ENCODE measurements around the gene TRIP10.

DNA sequence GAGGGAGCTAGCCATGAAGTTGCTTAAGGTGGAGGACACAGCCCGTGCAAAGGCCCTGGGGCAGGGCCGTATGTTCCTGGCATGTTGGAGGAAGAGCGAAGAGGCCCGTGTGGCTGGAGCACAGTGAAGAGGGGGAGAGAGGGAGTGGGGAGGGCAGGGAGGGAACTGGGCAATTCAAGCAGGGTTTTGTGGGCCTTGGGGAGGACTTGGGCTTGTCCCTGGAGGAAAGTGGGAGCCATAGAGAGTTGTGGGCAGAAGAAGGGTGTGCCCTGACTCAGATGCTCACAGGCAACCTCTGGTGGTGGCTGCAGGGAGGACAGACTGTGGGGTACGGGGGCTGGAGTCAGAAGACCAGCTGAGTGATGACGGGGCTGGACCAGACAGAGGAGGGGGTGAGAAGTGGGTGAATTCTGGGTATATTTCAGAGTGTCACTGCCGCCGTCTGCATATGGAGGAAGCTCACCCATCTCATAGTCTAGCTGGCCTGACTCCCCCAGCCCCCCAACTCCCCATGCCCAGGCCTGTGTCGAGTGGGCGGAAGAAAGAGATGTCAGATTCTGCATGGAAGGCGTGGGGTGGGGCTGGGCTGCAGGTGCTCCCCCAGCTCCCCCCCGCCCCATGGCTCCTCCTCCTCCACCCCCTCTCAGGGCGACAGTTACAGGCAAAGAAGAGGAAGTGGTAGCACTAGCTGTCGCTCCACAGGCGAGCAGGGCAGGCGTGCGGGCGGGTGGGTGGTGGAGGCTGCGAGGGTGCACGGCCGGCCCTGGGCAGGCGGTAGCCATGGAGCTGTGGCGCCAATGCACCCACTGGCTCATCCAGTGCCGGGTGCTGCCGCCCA lies 32.8 kb downstream of the TRIP10 start, which contains the start of gene VAV1:
- TF ChIP-seq, protein P1, sequence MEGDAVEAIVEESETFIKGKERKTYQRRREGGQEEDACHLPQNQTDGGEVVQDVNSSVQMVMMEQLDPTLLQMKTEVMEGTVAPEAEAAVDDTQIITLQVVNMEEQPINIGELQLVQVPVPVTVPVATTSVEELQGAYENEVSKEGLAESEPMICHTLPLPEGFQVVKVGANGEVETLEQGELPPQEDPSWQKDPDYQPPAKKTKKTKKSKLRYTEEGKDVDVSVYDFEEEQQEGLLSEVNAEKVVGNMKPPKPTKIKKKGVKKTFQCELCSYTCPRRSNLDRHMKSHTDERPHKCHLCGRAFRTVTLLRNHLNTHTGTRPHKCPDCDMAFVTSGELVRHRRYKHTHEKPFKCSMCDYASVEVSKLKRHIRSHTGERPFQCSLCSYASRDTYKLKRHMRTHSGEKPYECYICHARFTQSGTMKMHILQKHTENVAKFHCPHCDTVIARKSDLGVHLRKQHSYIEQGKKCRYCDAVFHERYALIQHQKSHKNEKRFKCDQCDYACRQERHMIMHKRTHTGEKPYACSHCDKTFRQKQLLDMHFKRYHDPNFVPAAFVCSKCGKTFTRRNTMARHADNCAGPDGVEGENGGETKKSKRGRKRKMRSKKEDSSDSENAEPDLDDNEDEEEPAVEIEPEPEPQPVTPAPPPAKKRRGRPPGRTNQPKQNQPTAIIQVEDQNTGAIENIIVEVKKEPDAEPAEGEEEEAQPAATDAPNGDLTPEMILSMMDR (IDR thresholded peaks at IDR 0.05 in 8 of 11, conservative IDR thresholded peaks at IDR 0.05 in 3 of 11) = peak in 10 of 11 experiments; percentile 15 to 58 (median 44)
- TF ChIP-seq POLR2AphosphoS5 (IDR thresholded peaks at IDR 0.05) = peak; percentile 91 to 94 (median 92)

All from spleen (tissue), 7 donors.